Omental fat pad (tissue), 4 donors: ENCODE data around the gene ECEL1. TPM values are rescaled to one million over a fixed set of nuclear protein-coding genes. Genes with fewer than 3 reads are reported as not detected.
"Not testable (repeated sequence)": the region's sequence is repeated elsewhere in the genome, so short reads cannot be mapped to it uniquely, and the experiment has no call there.

Experiments
- ATAC-seq: fragments of 150-250 bp; one replicate; pipeline ENCODE4 v1.9.1; 2016; ENCODE audit warnings: mild to moderate bottlenecking, moderate library complexity; ENCODE audit not compliant: low FRiP score
- DNase-seq: peaks from one replicate; pipeline ENCODE4 v3.0.0-alpha.2; 2019; ENCODE audit warnings: low spot score
- total RNA-seq, 4 donors: library from RNA; depleted of rRNA; stranded (reverse); fragments of >200 nt; gene quantifications; one replicate each; pipeline ENCODE4 v1.1.0, GENCODE V29; 2016
- TF ChIP-seq, protein P1 (sequence below), 3 donors: fragments of 450-650 bp; IDR thresholded peaks; one replicate each; pipeline ENCODE4 v1.5.1; 2016 to 2017; ENCODE audit warnings: antibody characterized with exemption in 3 of 3, mild to moderate bottlenecking in 3 of 3, moderate library complexity in 2 of 3

Gene ECEL1, protein sequence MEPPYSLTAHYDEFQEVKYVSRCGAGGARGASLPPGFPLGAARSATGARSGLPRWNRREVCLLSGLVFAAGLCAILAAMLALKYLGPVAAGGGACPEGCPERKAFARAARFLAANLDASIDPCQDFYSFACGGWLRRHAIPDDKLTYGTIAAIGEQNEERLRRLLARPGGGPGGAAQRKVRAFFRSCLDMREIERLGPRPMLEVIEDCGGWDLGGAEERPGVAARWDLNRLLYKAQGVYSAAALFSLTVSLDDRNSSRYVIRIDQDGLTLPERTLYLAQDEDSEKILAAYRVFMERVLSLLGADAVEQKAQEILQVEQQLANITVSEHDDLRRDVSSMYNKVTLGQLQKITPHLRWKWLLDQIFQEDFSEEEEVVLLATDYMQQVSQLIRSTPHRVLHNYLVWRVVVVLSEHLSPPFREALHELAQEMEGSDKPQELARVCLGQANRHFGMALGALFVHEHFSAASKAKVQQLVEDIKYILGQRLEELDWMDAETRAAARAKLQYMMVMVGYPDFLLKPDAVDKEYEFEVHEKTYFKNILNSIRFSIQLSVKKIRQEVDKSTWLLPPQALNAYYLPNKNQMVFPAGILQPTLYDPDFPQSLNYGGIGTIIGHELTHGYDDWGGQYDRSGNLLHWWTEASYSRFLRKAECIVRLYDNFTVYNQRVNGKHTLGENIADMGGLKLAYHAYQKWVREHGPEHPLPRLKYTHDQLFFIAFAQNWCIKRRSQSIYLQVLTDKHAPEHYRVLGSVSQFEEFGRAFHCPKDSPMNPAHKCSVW
- 1 to 10 TPM in 2 of 4 donors, under 1 TPM in 1, not detected in 1; 0.19 to 1.1 (median 1.0) TPM for total RNA-seq

DNA sequence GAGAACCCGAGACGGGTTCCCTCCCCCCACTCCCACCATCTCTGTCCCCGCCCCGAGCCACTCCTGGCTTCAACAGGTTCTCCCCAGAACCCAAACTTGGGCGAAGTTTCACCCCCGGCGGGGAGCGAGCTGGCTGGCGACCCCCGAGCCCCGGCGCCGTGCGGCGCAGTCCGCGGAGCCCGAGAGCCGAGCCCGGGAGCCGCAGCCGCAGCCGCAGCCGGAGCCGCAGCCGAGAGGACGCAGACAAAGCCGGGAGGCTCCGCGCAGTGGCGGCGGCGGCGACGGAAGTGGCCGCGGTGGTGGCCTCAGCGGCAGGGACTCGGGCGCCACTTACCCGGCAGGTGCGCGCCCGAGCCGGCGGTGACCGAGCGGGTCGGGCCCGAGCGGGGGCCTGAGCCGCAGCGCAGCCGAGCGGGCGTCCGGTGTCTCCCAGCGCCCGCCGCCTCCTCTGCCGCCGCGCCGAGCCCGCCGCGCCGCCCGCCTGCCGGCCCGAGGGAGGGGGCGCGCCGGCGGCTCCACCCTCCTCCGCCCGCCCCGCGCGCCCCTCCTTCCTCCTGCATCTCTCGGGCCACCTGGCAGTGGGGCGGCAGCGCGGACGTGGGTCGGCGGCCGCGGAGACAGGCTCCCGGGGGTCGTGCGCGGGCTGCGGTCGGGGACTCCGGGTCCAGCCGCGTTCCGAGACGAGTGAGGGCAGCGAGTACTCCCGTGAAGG is at the start of gene ECEL1:
Gene ECEL1, minus strand, starts transcription at position 450 of the 712 bp plus-strand sequence. CDS start 1,181 bp downstream, outside the sequence.
- TF ChIP-seq, protein P1, sequence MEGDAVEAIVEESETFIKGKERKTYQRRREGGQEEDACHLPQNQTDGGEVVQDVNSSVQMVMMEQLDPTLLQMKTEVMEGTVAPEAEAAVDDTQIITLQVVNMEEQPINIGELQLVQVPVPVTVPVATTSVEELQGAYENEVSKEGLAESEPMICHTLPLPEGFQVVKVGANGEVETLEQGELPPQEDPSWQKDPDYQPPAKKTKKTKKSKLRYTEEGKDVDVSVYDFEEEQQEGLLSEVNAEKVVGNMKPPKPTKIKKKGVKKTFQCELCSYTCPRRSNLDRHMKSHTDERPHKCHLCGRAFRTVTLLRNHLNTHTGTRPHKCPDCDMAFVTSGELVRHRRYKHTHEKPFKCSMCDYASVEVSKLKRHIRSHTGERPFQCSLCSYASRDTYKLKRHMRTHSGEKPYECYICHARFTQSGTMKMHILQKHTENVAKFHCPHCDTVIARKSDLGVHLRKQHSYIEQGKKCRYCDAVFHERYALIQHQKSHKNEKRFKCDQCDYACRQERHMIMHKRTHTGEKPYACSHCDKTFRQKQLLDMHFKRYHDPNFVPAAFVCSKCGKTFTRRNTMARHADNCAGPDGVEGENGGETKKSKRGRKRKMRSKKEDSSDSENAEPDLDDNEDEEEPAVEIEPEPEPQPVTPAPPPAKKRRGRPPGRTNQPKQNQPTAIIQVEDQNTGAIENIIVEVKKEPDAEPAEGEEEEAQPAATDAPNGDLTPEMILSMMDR (IDR thresholded peaks at IDR 0.05) = no peak
- DNase-seq = no peak
- no peak for ATAC-seq

- TF ChIP-seq, protein P1 (IDR thresholded peaks at IDR 0.05) = no peak
- DNase-seq = no peak
- no peak for ATAC-seq
Observed at GRCh38 chr2:232537079-232537478, 49.4 kb upstream of the ECEL1 start.

- TF ChIP-seq, protein P1 (IDR thresholded peaks at IDR 0.05) = no peak
- DNase-seq (no peak), ATAC-seq (no peak)
Observed at GRCh38 chr2:232535761-232536530, 48.3 kb upstream of the ECEL1 start.

DNA sequence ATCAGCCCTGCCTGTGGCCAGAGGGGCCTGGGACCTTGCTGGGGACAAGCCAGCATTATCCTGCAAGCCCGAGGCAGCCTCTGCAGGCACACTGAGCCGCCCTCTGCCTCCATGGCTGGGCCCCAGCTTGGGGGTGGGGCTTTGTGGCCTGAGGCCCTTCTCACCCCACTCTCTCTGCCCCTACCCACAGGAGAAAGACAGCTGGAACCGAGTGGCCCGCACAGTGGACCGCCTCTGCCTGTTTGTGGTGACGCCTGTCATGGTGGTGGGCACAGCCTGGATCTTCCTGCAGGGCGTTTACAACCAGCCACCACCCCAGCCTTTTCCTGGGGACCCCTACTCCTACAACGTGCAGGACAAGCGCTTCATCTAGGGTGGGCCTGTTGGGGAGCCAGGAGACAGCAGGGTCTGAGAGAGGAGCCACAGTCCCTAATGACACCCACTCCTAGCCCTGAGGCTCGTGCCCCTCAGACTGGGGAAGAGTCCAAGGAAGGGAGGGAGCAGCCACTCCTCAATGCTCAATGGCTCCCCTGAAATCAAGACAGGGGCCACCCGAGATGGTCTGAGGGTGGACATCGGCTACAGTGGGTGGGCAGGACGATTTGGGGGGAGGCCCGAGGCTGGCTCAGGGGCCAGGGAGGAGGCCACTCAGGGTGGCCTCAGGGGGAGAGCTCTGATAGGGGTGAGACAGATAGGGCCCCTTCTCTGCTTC is 47.5 kb upstream of the ECEL1 start:
- DNase-seq (no peak), ATAC-seq (no peak)
- TF ChIP-seq, protein P1 (IDR thresholded peaks at IDR 0.05) = no peak

DNA sequence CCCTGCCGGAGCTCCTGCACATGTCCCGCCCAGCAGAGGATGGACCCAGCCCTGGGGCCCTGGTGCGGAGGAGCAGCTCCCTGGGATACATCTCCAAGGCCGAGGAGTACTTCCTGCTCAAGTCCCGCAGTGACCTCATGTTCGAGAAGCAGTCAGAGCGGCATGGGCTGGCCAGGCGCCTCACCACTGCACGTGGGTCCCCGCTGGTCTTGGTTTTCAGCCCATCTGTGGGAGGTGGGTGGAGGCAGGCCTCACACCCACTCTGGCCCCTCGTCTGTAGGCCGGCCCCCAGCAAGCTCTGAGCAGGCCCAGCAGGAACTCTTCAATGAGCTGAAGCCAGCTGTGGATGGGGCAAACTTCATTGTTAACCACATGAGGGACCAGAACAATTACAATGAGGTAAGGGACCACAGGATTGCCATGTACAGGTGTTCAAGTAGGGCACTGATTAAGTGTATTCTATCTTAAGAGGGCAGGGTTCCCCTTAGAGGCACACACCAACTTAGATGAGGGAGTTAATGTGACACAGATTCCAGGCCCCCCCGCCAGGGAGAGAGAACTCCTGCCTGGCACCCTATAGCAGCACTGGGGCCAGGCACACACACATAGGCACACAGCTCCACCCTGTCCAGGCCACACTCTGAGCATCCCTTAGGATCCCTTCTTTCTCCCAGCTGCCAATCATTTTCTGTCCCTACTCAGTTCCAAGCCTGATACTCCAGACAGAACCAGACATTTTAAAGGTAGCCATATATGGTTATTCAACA is 46.5 kb upstream of the ECEL1 start:
- ATAC-seq (no peak), DNase-seq (no peak)
- TF ChIP-seq, protein P1 (IDR thresholded peaks at IDR 0.05) = no peak

GRCh38 chr2:232532821-232533220 is 45.2 kb upstream of the ECEL1 start:
- not testable (repeated sequence) for ATAC-seq, DNase-seq
